AG08396 (cell line): Measurements from ENCODE around the gene FLOT2.
A peak's percentile ranks its signal among the peaks of the same experiment; 100 is the strongest.
"Not testable (repeated sequence)": the region's sequence is repeated elsewhere in the genome, so short reads cannot be mapped to it uniquely, and the experiment has no call there.

ENCODE experiments used
- DNase-seq: peaks from one replicate; pipeline ENCODE4 v3.0.0; 2012; ENCODE audit warnings: low spot score, mixed read lengths

The FLOT2 gene

GRCh38 chr17:28873839-28874238 lies 23.7 kb downstream of the FLOT2 start:
- no peak for DNase-seq

- DNase-seq = no peak
Observed at GRCh38 chr17:28871056-28871579, 26.4 kb downstream of the FLOT2 start.

GRCh38 chr17:28867276-28867675 lies 30.3 kb downstream of the FLOT2 start:
- no peak for DNase-seq

- DNase-seq = no peak
Observed at GRCh38 chr17:28865946-28866752, 31.4 kb downstream of the FLOT2 start.

- no peak for DNase-seq
Observed at GRCh38 chr17:28864991-28865849, 32.3 kb downstream of the FLOT2 start.

GRCh38 chr17:28863953-28864352 lies 33.6 kb downstream of the FLOT2 start:
- no peak for DNase-seq

- no peak for DNase-seq
Observed at GRCh38 chr17:28862561-28862960, 35.0 kb downstream of the FLOT2 start.

- no peak for DNase-seq
Observed at GRCh38 chr17:28861393-28862203, 35.9 kb downstream of the FLOT2 start.

GRCh38 chr17:28860363-28860808 lies 37.1 kb downstream of the FLOT2 start:
- no peak for DNase-seq

GRCh38 chr17:28858801-28859355 lies 38.7 kb downstream of the FLOT2 start:
- no peak for DNase-seq

- DNase-seq = no peak
Observed at GRCh38 chr17:28857905-28858800, 39.4 kb downstream of the FLOT2 start.

GRCh38 chr17:28856028-28856574 lies 41.4 kb downstream of the FLOT2 start:
- DNase-seq = no peak

- DNase-seq = no peak
Observed at GRCh38 chr17:28855336-28855679, 42.2 kb downstream of the FLOT2 start.

GRCh38 chr17:28854457-28855335 lies 42.8 kb downstream of the FLOT2 start, which contains the start of gene ERAL1:
TSS of gene ERAL1 (plus strand) at chr17:28855016. CDS start at chr17:28855035, 19 bp downstream.
- DNase-seq = peak; percentile 91

GRCh38 chr17:28853295-28853694 lies 44.2 kb downstream of the FLOT2 start:
- DNase-seq = no peak

GRCh38 chr17:28849281-28849680 lies 48.3 kb downstream of the FLOT2 start:
- DNase-seq = no peak

- peak; percentile 23 for DNase-seq
Observed at GRCh38 chr17:28848667-28849066, 48.9 kb downstream of the FLOT2 start.

GRCh38 chr17:28846699-28847098 lies 50.8 kb downstream of the FLOT2 start:
- DNase-seq = not testable (repeated sequence)

- no peak for DNase-seq
Observed at GRCh38 chr17:28846231-28846630, 51.3 kb downstream of the FLOT2 start.
